Measurements from ENCODE around the gene COX4I1. TPM values are rescaled to one million over a fixed set of nuclear protein-coding genes. Genes with fewer than 3 reads are reported as not detected.
A peak's percentile ranks its signal among the peaks of the same experiment; 100 is the strongest.

COX4I1 gene
- total and polyA plus RNA-seq, 9 of the 15 experiments (the other 6 are each of a cell fraction or from before 2014, with no cell fraction given): 651 to 2,356 (median 1,032) TPM

DNA sequence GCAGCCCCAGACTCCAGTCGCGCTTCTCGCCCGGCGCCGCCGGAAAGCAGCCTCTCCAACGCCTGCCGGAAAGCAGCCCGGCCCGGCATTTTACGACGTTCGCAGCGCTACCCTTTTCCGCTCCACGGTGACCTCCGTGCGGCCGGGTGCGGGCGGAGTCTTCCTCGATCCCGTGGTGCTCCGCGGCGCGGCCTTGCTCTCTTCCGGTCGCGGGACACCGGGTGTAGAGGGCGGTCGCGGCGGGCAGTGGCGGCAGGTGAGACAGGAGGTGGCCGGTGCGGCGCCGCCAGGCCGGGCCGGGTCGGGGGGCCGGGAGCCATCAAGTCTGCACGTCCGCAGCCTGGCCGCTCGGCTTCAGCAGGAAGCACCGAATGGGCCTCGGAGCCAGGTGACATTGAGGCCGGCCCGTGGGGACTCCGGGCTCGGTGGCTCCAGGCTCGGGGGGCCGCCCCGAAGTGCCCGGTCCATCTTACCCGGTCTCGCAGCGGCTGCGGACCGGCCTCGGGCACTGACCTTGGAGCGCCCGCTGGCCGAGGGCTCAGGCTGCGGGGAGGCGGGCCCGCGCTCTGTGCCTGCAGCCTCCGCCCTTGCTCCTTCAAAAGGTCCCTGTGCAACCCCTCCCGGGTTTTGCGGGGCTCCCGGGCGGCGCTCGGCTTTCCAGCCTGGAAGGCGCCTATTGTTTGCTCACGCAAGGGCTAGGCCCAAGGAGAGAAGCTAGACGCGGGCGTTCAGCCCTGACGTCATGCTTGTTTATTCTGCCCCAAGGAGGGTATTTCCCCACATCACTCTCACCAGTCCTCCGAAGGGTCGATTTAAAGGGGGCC is at the start of gene COX4I1, which contains the start of gene EMC8 (continued):
- TF ChIP-seq CBX1 (IDR thresholded peaks at IDR 0.05; ENCODE audit: low read depth) (peak; percentile 58; the same call in 1 of the 2 replicates), ZNF134 (CRISPR knock-in tag; conservative IDR thresholded peaks at IDR 0.05) (no peak), ZNF133 (CRISPR knock-in tag; IDR thresholded peaks at IDR 0.05) (no peak), ZNF184 (CRISPR knock-in tag; IDR thresholded peaks at IDR 0.05) (no peak), ATF1 (CRISPR knock-in tag; IDR thresholded peaks at IDR 0.05) (no peak), ATF1 (tag; IDR thresholded peaks at IDR 0.05) (peak; percentile 69), POLR2AphosphoS5 (IDR thresholded peaks at IDR 0.05; ENCODE audit: control insufficient read depth, insufficient read depth, low read depth, low read length) (peak; percentile 78), BHLHE40 (IDR thresholded peaks at IDR 0.05; ENCODE audit: low read length) (peak; percentile 22; the same call in 1 of the 2 replicates), TRIM28 (IDR thresholded peaks at IDR 0.05) (no peak), ZNF583 (CRISPR knock-in tag; IDR thresholded peaks at IDR 0.05) (no peak), TCF7 (IDR thresholded peaks at IDR 0.05; ENCODE audit: borderline replicate concordance) (peak; percentile 67; the same call in 1 of the 2 replicates), MAFG (tag; conservative IDR thresholded peaks at IDR 0.05) (no peak), ZNF197 (CRISPR knock-in tag; IDR thresholded peaks at IDR 0.05; ENCODE audit: low read depth) (no peak), SLC30A9 (CRISPR knock-in tag; IDR thresholded peaks at IDR 0.05) (no peak), THAP12 (CRISPR knock-in tag; IDR thresholded peaks at IDR 0.05) (no peak), HMGN3 (IDR thresholded peaks at IDR 0.05; ENCODE audit: borderline replicate concordance, extremely low read depth, insufficient read length, low read depth, low read length) (peak; percentile 29), CBX2 (IDR thresholded peaks at IDR 0.05; ENCODE audit: insufficient read depth, low read length, poor library complexity, severe bottlenecking) (no peak), ZNF347 (CRISPR knock-in tag; IDR thresholded peaks at IDR 0.05; ENCODE audit: low read depth) (no peak)
- TF ChIP-seq, protein P1, sequence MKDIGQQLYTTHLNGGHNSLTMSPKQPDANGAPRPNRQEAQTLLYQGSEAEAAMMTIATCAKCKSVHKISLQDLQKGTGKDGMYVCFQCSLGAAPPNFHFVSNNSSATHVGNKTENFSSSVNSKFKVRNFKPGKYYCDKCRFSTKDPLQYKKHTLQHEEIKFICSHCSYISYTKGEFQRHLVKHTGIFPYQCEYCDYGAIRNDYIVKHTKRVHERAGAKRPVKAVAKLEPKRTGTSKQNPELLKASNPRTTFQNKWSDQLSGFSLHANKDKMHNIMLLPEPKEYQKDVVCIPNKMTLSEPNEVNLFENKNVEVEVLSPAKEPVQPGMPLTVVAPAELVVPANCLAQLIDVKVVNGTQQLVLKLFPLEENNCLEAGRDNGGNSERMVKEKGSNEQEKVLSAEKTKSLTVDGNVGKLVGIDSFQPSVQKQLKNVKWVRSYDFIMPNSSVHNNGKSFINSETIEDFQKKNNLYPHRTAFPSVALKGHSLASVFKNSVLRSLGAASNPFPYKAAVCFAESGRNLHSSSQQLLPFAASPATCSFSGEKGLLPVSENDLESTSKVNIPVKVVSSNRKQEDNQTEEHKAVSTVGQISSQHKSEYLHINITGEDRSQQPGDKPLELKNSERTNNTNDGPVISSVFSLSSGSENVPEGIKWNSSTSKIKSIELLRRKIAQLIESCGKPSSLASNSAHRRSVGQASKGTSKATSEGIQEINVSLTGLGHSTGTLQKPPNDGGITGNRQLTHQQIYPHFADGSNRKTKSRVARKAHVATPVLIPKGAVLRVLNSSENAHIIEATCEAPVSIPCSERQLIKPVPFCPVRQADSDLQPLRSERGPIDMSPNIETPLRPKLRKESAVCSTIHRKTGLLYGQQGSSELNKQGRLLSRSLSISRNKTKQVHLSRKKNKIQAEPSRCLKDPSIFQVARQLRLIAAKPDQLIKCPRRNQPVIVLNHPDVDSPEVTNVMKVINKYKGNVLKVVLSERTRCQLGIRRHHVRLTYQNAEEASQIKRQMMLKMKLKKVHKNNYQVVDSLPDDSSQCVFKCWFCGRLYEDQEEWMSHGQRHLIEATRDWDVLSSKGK (CRISPR knock-in tag; IDR thresholded peaks at IDR 0.05): no peak
- TF ChIP-seq, protein P2, sequence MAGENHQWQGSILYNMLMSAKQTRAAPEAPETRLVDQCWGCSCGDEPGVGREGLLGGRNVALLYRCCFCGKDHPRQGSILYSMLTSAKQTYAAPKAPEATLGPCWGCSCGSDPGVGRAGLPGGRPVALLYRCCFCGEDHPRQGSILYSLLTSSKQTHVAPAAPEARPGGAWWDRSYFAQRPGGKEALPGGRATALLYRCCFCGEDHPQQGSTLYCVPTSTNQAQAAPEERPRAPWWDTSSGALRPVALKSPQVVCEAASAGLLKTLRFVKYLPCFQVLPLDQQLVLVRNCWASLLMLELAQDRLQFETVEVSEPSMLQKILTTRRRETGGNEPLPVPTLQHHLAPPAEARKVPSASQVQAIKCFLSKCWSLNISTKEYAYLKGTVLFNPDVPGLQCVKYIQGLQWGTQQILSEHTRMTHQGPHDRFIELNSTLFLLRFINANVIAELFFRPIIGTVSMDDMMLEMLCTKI (IDR thresholded peaks at IDR 0.05; ENCODE audit: partially characterized antibody): no peak
